Retinal pigment epithelial cell (primary cell): ENCODE measurements around the gene WDR86.

Experiments used
- DNase-seq: peaks from one replicate; pipeline ENCODE4 v3.0.0-alpha.2; 2010; ENCODE audit warnings: low read depth
- H3K4me3 ChIP-seq: 2 replicates; pipeline ENCODE4 v1.5.1; 2011; ENCODE audit warnings: mild to moderate bottlenecking, low read length, control low read depth, moderate library complexity
- CTCF ChIP-seq: conservative IDR thresholded peaks from 2 replicates; pipeline ENCODE4 v1.5.1; 2011; ENCODE audit warnings: low read depth, low read length, control low read depth, inconsistent platforms

WDR86 gene

GRCh38 chr7:151399305-151399601 is 10.6 kb downstream of the WDR86 start:
- no peak for DNase-seq
- no peak overlapping the region for H3K4me3 ChIP-seq
- TF ChIP-seq CTCF = no peak

- TF ChIP-seq CTCF = peak; percentile 3
- DNase-seq = no peak
- no peak overlapping the region for H3K4me3 ChIP-seq
Measured at GRCh38 chr7:151398446-151399304, 11.2 kb downstream of the WDR86 start.

- DNase-seq = no peak
- no peak overlapping the region for H3K4me3 ChIP-seq
- TF ChIP-seq CTCF = no peak
Measured at GRCh38 chr7:151397026-151397425, 12.8 kb downstream of the WDR86 start.

GRCh38 chr7:151396328-151396970 is 13.4 kb downstream of the WDR86 start:
- TF ChIP-seq CTCF = no peak
- DNase-seq = no peak
- no peak overlapping the region for H3K4me3 ChIP-seq

GRCh38 chr7:151395036-151395367 is 14.8 kb downstream of the WDR86 start:
- H3K4me3 ChIP-seq = no peak overlapping the region
- no peak for TF ChIP-seq CTCF
- DNase-seq = no peak

GRCh38 chr7:151394076-151395035 is 15.5 kb downstream of the WDR86 start:
- no peak overlapping the region for H3K4me3 ChIP-seq
- no peak for DNase-seq
- TF ChIP-seq CTCF = no peak
